Osteoblast (primary cell): ENCODE data around the gene NME9. TPM values are rescaled to one million over a fixed set of nuclear protein-coding genes. Genes with fewer than 3 reads are reported as not detected.

Experiments used
- DNase-seq: peaks from one replicate; pipeline ENCODE4 v3.0.0; 2011; ENCODE audit warnings: low spot score, mixed read lengths; ENCODE audit not compliant: insufficient read length; ENCODE audit errors: missing footprints
- H2AFZ ChIP-seq: 2 replicates; pipeline ENCODE4 v1.6.0; 2011; ENCODE audit warnings: mild to moderate bottlenecking, low read length
- H3K27ac ChIP-seq: 2 replicates; pipeline ENCODE4 v1.5.1; 2011; ENCODE audit warnings: mild to moderate bottlenecking, low read depth, low read length, moderate library complexity
- H3K27me3 ChIP-seq: 2 replicates; pipeline ENCODE4 v1.6.0; 2012; ENCODE audit warnings: mild to moderate bottlenecking, control low read depth, inconsistent platforms, low read length, moderate library complexity; ENCODE audit not compliant: insufficient read depth
- H3K36me3 ChIP-seq: 2 replicates; pipeline ENCODE4 v1.5.1; 2011; ENCODE audit warnings: mild to moderate bottlenecking, low read length, control low read depth, moderate library complexity; ENCODE audit not compliant: insufficient read depth
- H3K4me1 ChIP-seq: 2 replicates; pipeline ENCODE4 v1.5.1; 2011; ENCODE audit warnings: mild to moderate bottlenecking, low read length, control low read depth, moderate library complexity; ENCODE audit not compliant: insufficient read depth
- H3K4me2 ChIP-seq: 2 replicates; pipeline ENCODE4 v1.6.0; 2011; ENCODE audit warnings: mild to moderate bottlenecking, low read length; ENCODE audit not compliant: insufficient read depth
- H3K4me3 ChIP-seq: fragments of 200-600 bp; sonication (generic); 3 replicates; pipeline ENCODE4 v1.5.1; 2012; ENCODE audit warnings: mild to moderate bottlenecking, low read length, inconsistent platforms; ENCODE audit not compliant: insufficient read depth
- H3K79me2 ChIP-seq: 2 replicates; pipeline ENCODE4 v1.6.0; 2012; ENCODE audit warnings: mild to moderate bottlenecking, low read length, control low read depth, inconsistent platforms; ENCODE audit not compliant: insufficient read depth
- H3K9me3 ChIP-seq: 2 replicates; pipeline ENCODE4 v1.5.1; 2011; ENCODE audit warnings: low read depth, low read length, control low read depth
- H4K20me1 ChIP-seq: 2 replicates; pipeline ENCODE4 v1.6.0; 2012; ENCODE audit warnings: mild to moderate bottlenecking, low read length, control low read depth; ENCODE audit not compliant: insufficient read depth
- CTCF ChIP-seq: IDR thresholded peaks from 2 replicates; pipeline ENCODE4 v1.5.1; 2011; ENCODE audit warnings: mild to moderate bottlenecking, low read depth, low read length, moderate library complexity; ENCODE audit errors: extremely low read depth
- total RNA-seq: library from RNA; depleted of rRNA; stranded (reverse); fragments of >200 nt; gene quantifications from 2 replicates; pipeline ENCODE4 v1.2.3, GENCODE V29; 2012

The NME9 gene
- total RNA-seq, 1 donor = not detected

GRCh38 chr3:138351916-138352550 is 22.4 kb upstream of the NME9 start:
- no peak for DNase-seq

GRCh38 chr3:138351151-138351550 is 21.5 kb upstream of the NME9 start:
- Histone ChIP-seq H3K27me3 (no peaks in the 10 kb centered on the region), H3K9me3 (no peaks in the 10 kb centered on the region), H3K4me2 (no peak overlapping the region), H2AFZ (no peak overlapping the region), H4K20me1 (peaks cover 33% of the 10 kb centered on the region), H3K79me2 (peaks cover 40% of the 10 kb centered on the region), H3K4me3 (no peak overlapping the region), H3K4me1 (peaks cover 18% of the 10 kb centered on the region), H3K27ac (no peak overlapping the region), H3K36me3 (no peaks in the 10 kb centered on the region)
- no peak for TF ChIP-seq CTCF
- DNase-seq = no peak

More at GRCh38 chr3:138351916-138352550, 22.4 kb upstream of the NME9 start:
- TF ChIP-seq CTCF = no peak
- H3K4me2 ChIP-seq = no peak overlapping the region
- H3K4me1 ChIP-seq = peaks cover 18% of the 10 kb centered on the region
- no peaks in the 10 kb centered on the region for H3K36me3 ChIP-seq
- H3K79me2 ChIP-seq = peaks cover 40% of the 10 kb centered on the region
- H3K4me3 ChIP-seq = no peak overlapping the region
- no peak overlapping the region for H2AFZ ChIP-seq
- no peaks in the 10 kb centered on the region for H3K27me3 ChIP-seq
- H4K20me1 ChIP-seq = peaks cover 33% of the 10 kb centered on the region
- H3K27ac ChIP-seq = no peak overlapping the region
- no peaks in the 10 kb centered on the region for H3K9me3 ChIP-seq

- Histone ChIP-seq H3K4me1 (peaks cover 18% of the 10 kb centered on the region), H3K79me2 (peaks cover 40% of the 10 kb centered on the region), H3K36me3 (no peaks in the 10 kb centered on the region), H3K9me3 (no peaks in the 10 kb centered on the region), H4K20me1 (peaks cover 32% of the 10 kb centered on the region), H3K4me2 (peak overlapping the region; percentile 77), H2AFZ (peak overlapping the region; percentile 90), H3K27me3 (no peaks in the 10 kb centered on the region), H3K27ac (peak overlapping the region; percentile 71), H3K4me3 (peak overlapping the region; percentile 85)
- DNase-seq = no peak
- no peak for TF ChIP-seq CTCF
These were observed 20.4 kb upstream of the NME9 start for GRCh38 chr3:138349926-138350665.
